ENCODE data around the gene PRDX1.
A peak's percentile ranks its signal among the peaks of the same experiment; 100 is the strongest.

GRCh38 chr1:45521413-45522323 is at the start of gene PRDX1:
- TF ChIP-seq, protein P1, sequence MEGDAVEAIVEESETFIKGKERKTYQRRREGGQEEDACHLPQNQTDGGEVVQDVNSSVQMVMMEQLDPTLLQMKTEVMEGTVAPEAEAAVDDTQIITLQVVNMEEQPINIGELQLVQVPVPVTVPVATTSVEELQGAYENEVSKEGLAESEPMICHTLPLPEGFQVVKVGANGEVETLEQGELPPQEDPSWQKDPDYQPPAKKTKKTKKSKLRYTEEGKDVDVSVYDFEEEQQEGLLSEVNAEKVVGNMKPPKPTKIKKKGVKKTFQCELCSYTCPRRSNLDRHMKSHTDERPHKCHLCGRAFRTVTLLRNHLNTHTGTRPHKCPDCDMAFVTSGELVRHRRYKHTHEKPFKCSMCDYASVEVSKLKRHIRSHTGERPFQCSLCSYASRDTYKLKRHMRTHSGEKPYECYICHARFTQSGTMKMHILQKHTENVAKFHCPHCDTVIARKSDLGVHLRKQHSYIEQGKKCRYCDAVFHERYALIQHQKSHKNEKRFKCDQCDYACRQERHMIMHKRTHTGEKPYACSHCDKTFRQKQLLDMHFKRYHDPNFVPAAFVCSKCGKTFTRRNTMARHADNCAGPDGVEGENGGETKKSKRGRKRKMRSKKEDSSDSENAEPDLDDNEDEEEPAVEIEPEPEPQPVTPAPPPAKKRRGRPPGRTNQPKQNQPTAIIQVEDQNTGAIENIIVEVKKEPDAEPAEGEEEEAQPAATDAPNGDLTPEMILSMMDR (IDR thresholded peaks at IDR 0.05), result peak in 2 of 3 donors; percentile 8 to 43
- TF ChIP-seq EP300 (IDR thresholded peaks at IDR 0.05), result no peak
